Transverse colon (tissue), 3 donors: ENCODE results near the gene FAM13A.

Experiments
- CTCF ChIP-seq, 5 experiments: fragments of 200-600 bp in 3 of 5; fragments of 450-650 bp in 2 of 5; sonication (generic) in 3 of 5; IDR thresholded peaks; 1 replicate in 2 of 5; 2 replicates in 3 of 5; pipeline ENCODE4 v1.5.1; 2016 to 2017; ENCODE audit warnings: antibody characterized with exemption in 5 of 5, inconsistent platforms in 3 of 5, mild to moderate bottlenecking in 2 of 5, moderate library complexity in 1 of 5
- EP300 ChIP-seq: sonication (generic); formaldehyde crosslinking; IDR thresholded peaks from one replicate; pipeline ENCODE4 v1.6.1; 2017; ENCODE audit warnings: antibody characterized with exemption, low read depth

GRCh38 chr4:88822034-88822789 lies 234.8 kb downstream of the FAM13A start:
- no peak for TF ChIP-seq CTCF (IDR thresholded peaks at IDR 0.05)
- no peak for TF ChIP-seq EP300
